IPS DF 6.9 (cell line): ENCODE measurements around the gene ZBP1.
"Not testable (repeated sequence)": the region's sequence is repeated elsewhere in the genome, so short reads cannot be mapped to it uniquely, and the experiment has no call there.

Experiments
- DNase-seq: peaks from one replicate; pipeline ENCODE4 v3.0.0-alpha.2; 2013; ENCODE audit warnings: low read depth, low spot score
- H3K27ac ChIP-seq: one replicate; pipeline ENCODE4 v1.5.1; 2013; ENCODE audit warnings: low read length, control low read depth
- H3K27me3 ChIP-seq: 2 replicates; pipeline ENCODE4 v1.6.1; 2013; ENCODE audit warnings: mild to moderate bottlenecking, low read length; ENCODE audit not compliant: control insufficient read depth, insufficient read depth
- H3K36me3 ChIP-seq: 2 replicates; pipeline ENCODE4 v1.6.1; 2013; ENCODE audit warnings: low read length; ENCODE audit not compliant: control insufficient read depth, insufficient read depth
- H3K4me1 ChIP-seq: 2 replicates; pipeline ENCODE4 v1.6.1; 2013; ENCODE audit warnings: low read length; ENCODE audit not compliant: control insufficient read depth, insufficient read depth
- H3K4me3 ChIP-seq: 2 replicates; pipeline ENCODE4 v1.5.1; 2013; ENCODE audit warnings: mild to moderate bottlenecking, low read length
- H3K9me3 ChIP-seq: 2 replicates; pipeline ENCODE4 v1.6.1; 2013; ENCODE audit warnings: low read length, inconsistent platforms; ENCODE audit not compliant: control insufficient read depth, insufficient read depth
- WGBS: extraction: QIAGEN DNeasy Blood & Tissue Kit; methylation state at CpG from one replicate; pipeline ENCODE4 v1.1.7; 2013; ENCODE audit warnings: mixed read lengths, missing lambda C conversion rate; ENCODE audit not compliant: insufficient read length, insufficient coverage; 5-methylcytosine and 5-hydroxymethylcytosine counted together

ZBP1 gene

DNA sequence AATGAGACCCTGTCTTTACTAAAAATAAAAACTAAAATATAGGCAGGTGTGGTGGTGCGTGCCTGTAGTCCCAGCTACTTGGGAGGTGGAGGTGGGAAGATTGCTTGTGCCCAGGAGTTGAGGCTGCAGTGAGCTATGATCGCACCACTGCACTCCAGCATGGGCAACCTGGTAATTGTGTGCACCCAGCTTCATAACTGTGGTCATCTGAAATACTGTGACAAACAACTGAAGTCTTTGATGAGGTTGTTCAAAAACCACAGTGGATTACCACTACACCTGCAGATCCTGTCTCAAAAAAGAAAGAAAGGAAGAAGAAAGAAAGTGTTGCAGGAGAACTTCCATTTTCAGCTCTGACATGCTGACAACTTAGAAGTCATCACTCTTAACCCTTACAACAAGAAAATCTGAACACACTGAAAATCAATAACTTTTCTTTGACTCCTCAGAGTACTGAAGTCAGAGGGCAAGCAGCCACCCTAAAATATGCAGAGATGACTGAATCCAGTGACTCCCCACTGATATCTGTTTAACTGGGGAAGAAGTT lies 13.8 kb upstream of the ZBP1 start:
- no peaks in the 10 kb centered on the region for H3K9me3 ChIP-seq
- H3K4me3 ChIP-seq = no peak overlapping the region
- H3K27ac ChIP-seq = no peak overlapping the region
- DNase-seq = no peak
- H3K4me1 ChIP-seq = no peaks in the 10 kb centered on the region
- H3K27me3 ChIP-seq = no peaks in the 10 kb centered on the region
- WGBS = no CpG with 5 or more reads among the region's 2 CpGs
- no peaks in the 10 kb centered on the region for H3K36me3 ChIP-seq

DNA sequence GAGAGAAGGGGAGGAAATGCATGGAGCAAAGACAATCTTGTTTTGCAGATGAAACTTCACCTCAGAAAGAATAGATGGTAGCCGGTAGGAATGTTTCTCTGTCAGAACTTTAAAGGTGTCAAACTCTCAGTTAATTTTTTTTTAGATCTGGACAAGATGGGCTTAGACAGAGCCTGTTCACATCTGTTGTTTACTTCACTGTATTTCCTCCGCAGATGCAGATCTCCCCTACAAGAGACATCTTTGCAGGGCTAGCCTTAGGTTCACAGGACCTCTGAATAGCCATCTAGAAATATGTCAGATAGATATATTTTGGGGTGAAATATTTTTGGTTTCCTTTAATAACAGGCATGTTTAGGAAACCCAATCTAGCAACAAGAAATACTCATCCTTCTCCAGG lies 12.1 kb upstream of the ZBP1 start:
- Histone ChIP-seq H3K36me3 (no peaks in the 10 kb centered on the region), H3K4me1 (no peaks in the 10 kb centered on the region), H3K27ac (no peak overlapping the region), H3K27me3 (no peaks in the 10 kb centered on the region), H3K9me3 (no peaks in the 10 kb centered on the region), H3K4me3 (no peak overlapping the region)
- no peak for DNase-seq
- no CpG with 5 or more reads among the region's 2 CpGs for WGBS

DNA sequence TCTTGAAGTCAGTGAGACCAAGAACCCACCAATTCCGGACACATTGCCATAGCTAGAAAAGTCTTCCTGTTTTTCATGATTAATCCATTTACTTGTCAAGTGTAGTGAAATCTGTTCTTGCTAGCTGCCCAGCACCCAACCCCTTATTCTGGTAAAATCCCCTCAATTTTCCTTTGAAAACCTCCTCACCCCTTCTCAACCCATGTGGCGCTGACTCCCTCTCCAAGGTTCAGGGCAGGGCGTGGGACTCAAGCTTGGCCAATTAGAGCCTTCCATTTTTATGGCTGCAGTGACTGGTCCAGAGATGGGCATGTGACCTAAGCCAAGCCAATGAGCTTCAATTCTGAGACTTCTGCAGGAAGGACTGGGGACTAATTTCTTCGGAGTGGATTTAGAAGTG lies 9.8 kb upstream of the ZBP1 start:
- DNase-seq = no peak
- no peak overlapping the region for H3K27ac ChIP-seq
- no peak overlapping the region for H3K4me3 ChIP-seq
- no peaks in the 10 kb centered on the region for H3K9me3 ChIP-seq
- H3K4me1 ChIP-seq = no peaks in the 10 kb centered on the region
- WGBS = no CpG with 5 or more reads among the region's 4 CpGs
- H3K36me3 ChIP-seq = no peaks in the 10 kb centered on the region
- no peaks in the 10 kb centered on the region for H3K27me3 ChIP-seq

DNA sequence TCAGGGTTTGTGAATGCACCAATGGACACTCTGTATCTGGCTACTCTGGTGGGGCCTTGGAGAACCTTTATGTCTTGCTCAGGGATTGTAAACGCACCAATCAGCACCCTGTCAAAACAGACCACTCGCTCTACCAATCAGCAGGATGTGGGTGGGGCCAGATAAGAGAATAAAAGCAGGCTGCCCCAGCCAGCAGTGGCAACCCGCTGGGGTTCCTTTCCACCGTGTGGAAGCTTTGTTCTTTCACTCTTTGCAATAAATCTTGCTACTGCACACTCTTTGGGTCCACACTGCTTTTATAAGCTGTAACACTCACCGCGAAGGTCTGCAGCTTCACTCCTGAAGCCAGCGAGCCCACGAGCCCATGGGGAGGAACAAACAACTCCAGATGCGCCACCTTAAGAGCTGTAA lies 9.3 kb upstream of the ZBP1 start:
- H3K27ac ChIP-seq, H3K4me3 ChIP-seq, DNase-seq, H3K36me3 ChIP-seq, H3K4me1 ChIP-seq, H3K27me3 ChIP-seq, H3K9me3 ChIP-seq: not testable (repeated sequence)
- WGBS = no CpG with 5 or more reads among the region's 9 CpGs

DNA sequence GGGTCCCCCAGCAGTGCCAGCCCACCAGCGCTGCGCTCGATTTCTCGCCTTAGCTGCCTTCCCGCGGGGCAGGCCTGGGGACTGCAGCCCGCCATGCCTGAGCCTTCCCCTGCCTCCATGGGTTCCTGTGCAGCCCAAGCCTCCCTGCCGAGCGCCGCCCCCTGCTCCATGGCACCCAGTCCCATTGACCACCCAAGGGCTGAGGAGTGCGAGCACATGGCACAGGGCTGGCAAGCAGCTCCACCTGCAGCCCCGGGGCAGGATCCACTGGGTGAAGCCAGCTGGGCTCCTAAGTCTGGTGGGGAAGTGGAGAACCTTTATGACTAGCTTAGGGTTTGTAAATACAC lies 8.7 kb upstream of the ZBP1 start:
- WGBS = no CpG with 5 or more reads among the region's 12 CpGs
- H3K4me3 ChIP-seq, H3K27me3 ChIP-seq, H3K36me3 ChIP-seq, DNase-seq, H3K27ac ChIP-seq, H3K4me1 ChIP-seq, H3K9me3 ChIP-seq: not testable (repeated sequence)

DNA sequence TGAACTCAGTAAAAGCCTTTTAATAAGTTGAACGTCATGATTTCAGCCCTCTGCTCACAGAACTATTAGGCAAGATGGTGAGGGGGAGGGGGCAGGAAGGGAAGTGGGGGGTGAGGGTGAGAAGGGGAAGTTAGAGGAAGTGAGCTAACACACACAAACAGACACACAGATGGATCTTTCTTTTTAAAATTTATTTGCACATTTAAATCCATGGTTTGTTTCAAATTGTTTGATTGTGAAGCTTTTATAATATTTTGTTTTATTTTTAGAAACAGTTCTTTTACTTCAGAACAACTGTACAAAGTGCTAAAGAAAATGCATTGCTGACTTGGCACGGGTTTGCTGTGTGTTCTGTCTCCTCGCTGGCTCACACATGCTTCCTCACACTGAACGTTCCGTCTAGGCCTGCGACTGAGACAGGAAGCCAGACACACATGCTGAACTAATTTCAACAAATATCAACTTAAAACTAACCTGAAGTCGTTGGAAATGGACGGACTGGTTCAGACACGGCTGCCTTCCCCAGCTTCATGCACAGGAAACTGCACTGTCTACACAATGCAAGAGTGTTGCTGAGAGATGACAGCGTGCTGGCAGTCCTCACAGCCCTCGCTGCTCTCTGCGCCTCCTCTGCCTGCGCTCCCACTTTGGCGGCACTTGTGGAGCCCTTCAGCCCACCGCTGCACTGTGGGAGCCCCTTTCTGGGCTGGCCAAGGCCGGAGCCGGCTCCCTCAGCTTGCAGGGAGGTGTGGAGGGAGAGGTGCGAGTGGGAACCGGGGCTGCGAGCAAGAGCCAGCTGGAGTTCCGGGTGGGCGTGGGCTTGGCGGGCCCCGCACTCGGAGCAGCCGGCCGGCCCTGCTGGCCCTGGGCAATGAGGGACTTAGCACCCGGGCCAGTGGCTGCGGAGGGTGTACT lies 8.1 kb upstream of the ZBP1 start:
- WGBS = no CpG with 5 or more reads among the region's 29 CpGs
- H3K27me3 ChIP-seq = no peaks in the 10 kb centered on the region
- no peaks in the 10 kb centered on the region for H3K9me3 ChIP-seq
- no peaks in the 10 kb centered on the region for H3K36me3 ChIP-seq
- no peak overlapping the region for H3K4me3 ChIP-seq
- no peaks in the 10 kb centered on the region for H3K4me1 ChIP-seq
- no peak overlapping the region for H3K27ac ChIP-seq
- DNase-seq = no peak

DNA sequence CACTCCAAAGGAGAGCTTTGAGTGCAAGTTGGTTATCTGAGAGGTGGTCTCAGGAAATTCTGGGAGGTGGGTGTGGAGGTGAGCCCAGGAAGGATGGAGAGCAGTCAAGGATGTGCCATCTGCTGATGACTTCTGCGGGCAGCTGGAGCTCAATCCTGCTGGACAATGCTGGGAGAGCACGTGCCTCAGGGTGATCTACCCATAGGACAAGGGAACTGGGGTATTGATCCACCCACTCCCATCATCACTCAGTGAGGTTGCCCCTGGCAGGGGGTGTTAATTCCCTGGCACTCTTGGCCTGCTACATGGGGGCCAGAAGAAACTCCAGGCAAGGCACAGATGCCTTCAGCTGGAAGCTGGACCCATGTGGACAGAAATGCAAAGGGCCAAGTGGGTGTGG lies 7.1 kb upstream of the ZBP1 start:
- H3K4me1 ChIP-seq = no peaks in the 10 kb centered on the region
- H3K4me3 ChIP-seq = no peak overlapping the region
- H3K36me3 ChIP-seq = no peaks in the 10 kb centered on the region
- H3K27ac ChIP-seq = no peak overlapping the region
- DNase-seq = no peak
- H3K9me3 ChIP-seq = no peaks in the 10 kb centered on the region
- H3K27me3 ChIP-seq = no peaks in the 10 kb centered on the region
- no CpG with 5 or more reads among the region's 2 CpGs for WGBS

DNA sequence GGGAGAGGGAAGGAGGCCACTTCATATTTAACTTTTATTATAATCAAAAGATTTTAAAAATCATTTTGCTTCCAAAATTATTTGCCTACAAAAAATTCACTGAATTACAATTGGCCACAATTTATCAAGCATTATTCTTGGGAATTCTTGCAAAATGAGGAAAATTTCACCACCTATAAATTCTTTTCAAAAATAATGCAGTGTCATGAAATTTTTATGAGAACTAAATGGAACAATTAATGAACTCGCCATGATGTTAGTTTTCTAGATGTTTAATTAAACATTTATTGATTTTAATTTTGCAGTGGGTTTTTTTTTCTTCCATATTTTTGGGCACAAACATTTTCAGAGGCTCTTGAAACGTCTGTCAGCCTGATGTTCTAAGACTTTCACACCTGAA lies 5.8 kb upstream of the ZBP1 start:
- H3K27ac ChIP-seq = no peak overlapping the region
- no peak overlapping the region for H3K4me3 ChIP-seq
- H3K4me1 ChIP-seq = no peaks in the 10 kb centered on the region
- no CpG with 5 or more reads among the region's 2 CpGs for WGBS
- H3K36me3 ChIP-seq = no peaks in the 10 kb centered on the region
- no peaks in the 10 kb centered on the region for H3K9me3 ChIP-seq
- no peak for DNase-seq
- no peaks in the 10 kb centered on the region for H3K27me3 ChIP-seq

DNA sequence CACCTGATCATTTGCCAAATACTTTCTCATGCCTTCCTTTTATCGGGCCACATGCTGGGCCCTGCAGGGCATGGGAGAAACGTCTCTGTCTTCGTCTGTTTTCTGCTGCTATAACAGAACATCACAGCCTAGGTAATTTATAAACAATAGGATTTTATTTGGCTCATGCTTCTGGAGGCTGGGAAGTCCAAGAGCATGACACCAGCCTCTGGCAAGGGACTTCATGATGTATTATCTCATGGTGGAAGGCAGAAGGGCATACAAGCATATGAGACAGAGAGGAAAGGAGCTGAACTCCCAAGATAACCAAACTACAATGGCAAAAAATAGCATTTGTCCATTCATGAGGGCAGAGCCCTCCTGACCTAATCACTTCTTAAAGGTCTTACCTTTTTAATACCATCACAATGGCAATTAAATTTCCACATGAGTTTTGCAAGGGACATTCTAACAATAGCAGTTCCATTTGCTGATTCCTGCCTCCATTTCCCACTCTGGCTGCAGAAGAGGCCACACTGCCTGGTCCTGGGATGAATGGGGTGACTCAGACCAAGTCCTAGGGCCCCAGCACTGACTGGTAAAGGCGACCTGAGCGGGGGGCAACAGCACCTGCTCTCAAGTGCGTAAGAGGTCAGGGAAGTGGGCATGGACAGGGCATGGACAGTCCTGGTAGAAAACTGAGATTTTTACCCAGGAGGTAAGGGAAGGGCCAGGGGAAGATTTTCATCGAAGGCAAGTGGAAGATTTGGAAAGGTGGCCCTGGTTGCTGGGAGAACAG lies 5.1 kb upstream of the ZBP1 start:
- Histone ChIP-seq H3K9me3 (no peaks in the 10 kb centered on the region), H3K27ac (no peak overlapping the region), H3K36me3 (no peaks in the 10 kb centered on the region), H3K27me3 (no peaks in the 10 kb centered on the region), H3K4me1 (no peaks in the 10 kb centered on the region), H3K4me3 (no peak overlapping the region)
- no peak for DNase-seq
- WGBS = no CpG with 5 or more reads among the region's 7 CpGs

DNA sequence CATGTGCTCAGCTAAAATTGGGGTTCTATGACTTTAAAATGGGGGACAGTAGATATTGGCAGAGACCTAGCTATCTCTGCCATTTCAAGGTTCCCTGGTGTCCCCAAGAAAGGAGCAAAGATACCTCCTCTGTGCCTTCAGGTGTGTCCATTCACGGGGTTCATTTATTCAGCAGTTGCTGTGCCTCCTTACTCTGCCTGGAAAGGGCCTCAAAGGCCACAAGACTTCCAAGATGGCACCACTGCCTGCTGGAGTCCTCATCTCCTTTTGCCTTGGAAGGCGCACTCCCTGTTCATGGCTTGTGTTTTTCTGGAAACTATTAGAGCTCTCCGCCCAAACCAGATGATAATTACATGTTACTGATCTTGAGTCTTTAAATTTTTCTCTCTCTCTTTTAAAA lies 3.9 kb upstream of the ZBP1 start:
- Histone ChIP-seq H3K4me3 (no peak overlapping the region), H3K27me3 (no peaks in the 10 kb centered on the region), H3K4me1 (no peaks in the 10 kb centered on the region), H3K36me3 (no peaks in the 10 kb centered on the region), H3K9me3 (no peaks in the 10 kb centered on the region), H3K27ac (no peak overlapping the region)
- DNase-seq = no peak
- WGBS = no CpG with 5 or more reads among the region's 3 CpGs
